RWPE2 (cell line): ENCODE results near the gene SLAIN1.
A peak's percentile ranks its signal among the peaks of the same experiment; 100 is the strongest.

Experiments used
- ATAC-seq: fragments of 200-7000 bp; cut with Tn5 transposase; 3 replicates; pipeline ENCODE4 v1.9.1; 2021; ENCODE audit warnings: low read depth
- DNase-seq: peaks from one replicate; pipeline ENCODE4 v3.0.0-alpha.2; 2020; ENCODE audit warnings: low spot score
- H3K27ac ChIP-seq: fragments of 450-650 bp; 2 replicates; pipeline ENCODE4 v1.5.1; 2017; ENCODE audit warnings: mild to moderate bottlenecking; ENCODE audit not compliant: poor library complexity, severe bottlenecking
- H3K27me3 ChIP-seq: fragments of 250-450 bp; sonication (Bioruptor Pico); 2 replicates; pipeline ENCODE4 v1.5.1; 2021; ENCODE audit warnings: mild to moderate bottlenecking, moderate library complexity; ENCODE audit not compliant: insufficient read depth, poor library complexity, severe bottlenecking
- H3K36me3 ChIP-seq: fragments of 250-450 bp; sonication (Bioruptor Pico); 2 replicates; pipeline ENCODE4 v1.5.1; 2020; ENCODE audit warnings: low read depth, mild to moderate bottlenecking, moderate library complexity
- H3K4me1 ChIP-seq: fragments of 250-450 bp; sonication (Bioruptor Pico); 2 replicates; pipeline ENCODE4 v1.5.1; 2021; ENCODE audit warnings: mild to moderate bottlenecking, moderate library complexity; ENCODE audit not compliant: insufficient read depth, poor library complexity, severe bottlenecking
- H3K4me3 ChIP-seq: fragments of 250-450 bp; sonication (Bioruptor Pico); 2 replicates; pipeline ENCODE4 v1.5.1; 2021; ENCODE audit warnings: mild to moderate bottlenecking, moderate library complexity; ENCODE audit not compliant: severe bottlenecking
- H3K9me3 ChIP-seq: fragments of 250-450 bp; sonication (Bioruptor Pico); 2 replicates; pipeline ENCODE4 v1.5.1; 2021; ENCODE audit warnings: mild to moderate bottlenecking, moderate library complexity; ENCODE audit not compliant: severe bottlenecking
- CTCF ChIP-seq: fragments of 450-650 bp; IDR thresholded peaks from one replicate; pipeline ENCODE4 v1.5.1; 2017; ENCODE audit warnings: mild to moderate bottlenecking, moderate library complexity; ENCODE audit not compliant: poor library complexity, severe bottlenecking

The SLAIN1 gene

DNA sequence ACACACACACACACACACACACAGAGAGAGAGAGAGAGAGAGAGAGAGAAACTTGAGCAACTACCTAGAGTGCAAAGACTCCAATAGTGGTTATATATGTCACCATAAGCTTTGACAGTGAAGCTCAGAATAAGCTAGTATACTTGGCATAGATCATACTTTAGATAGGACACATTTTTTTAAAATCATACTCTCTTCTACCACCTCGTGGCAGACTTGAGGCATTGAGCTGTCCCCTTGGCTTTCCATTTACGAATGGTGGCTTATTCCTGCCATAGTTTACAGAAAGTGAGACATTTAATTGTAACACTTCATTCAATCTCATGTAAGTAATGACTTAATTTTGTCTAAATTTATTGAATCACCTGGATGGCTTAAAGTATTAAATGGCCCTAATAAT, 112.9 kb downstream of the SLAIN1 start:
- TF ChIP-seq CTCF = peak; percentile 39
- ATAC-seq (no peak), DNase-seq (no peak)
- Histone ChIP-seq H3K9me3 (no peaks in the 10 kb centered on the region), H3K27ac (no peak overlapping the region), H3K27me3 (no peaks in the 10 kb centered on the region), H3K36me3 (no peaks in the 10 kb centered on the region), H3K4me1 (no peaks in the 10 kb centered on the region), H3K4me3 (no peak overlapping the region)

GRCh38 chr13:77810878-77811277, 113.4 kb downstream of the SLAIN1 start:
- Histone ChIP-seq H3K4me1 (no peaks in the 10 kb centered on the region), H3K36me3 (no peaks in the 10 kb centered on the region), H3K27ac (no peak overlapping the region), H3K27me3 (no peaks in the 10 kb centered on the region), H3K4me3 (no peak overlapping the region), H3K9me3 (no peaks in the 10 kb centered on the region)
- TF ChIP-seq CTCF = no peak
- DNase-seq = no peak
- ATAC-seq = no peak

GRCh38 chr13:77811381-77811780, 113.9 kb downstream of the SLAIN1 start:
- DNase-seq (no peak), ATAC-seq (no peak)
- H3K27ac ChIP-seq = no peak overlapping the region
- no peak for TF ChIP-seq CTCF
- no peaks in the 10 kb centered on the region for H3K4me1 ChIP-seq
- H3K27me3 ChIP-seq = no peaks in the 10 kb centered on the region
- no peaks in the 10 kb centered on the region for H3K36me3 ChIP-seq
- H3K9me3 ChIP-seq = no peaks in the 10 kb centered on the region
- no peak overlapping the region for H3K4me3 ChIP-seq

GRCh38 chr13:77811981-77812380, 114.5 kb downstream of the SLAIN1 start:
- H3K4me1 ChIP-seq = no peaks in the 10 kb centered on the region
- ATAC-seq = no peak
- H3K27me3 ChIP-seq = peaks cover 1% of the 10 kb centered on the region
- H3K4me3 ChIP-seq = no peak overlapping the region
- DNase-seq = no peak
- H3K9me3 ChIP-seq = no peaks in the 10 kb centered on the region
- no peaks in the 10 kb centered on the region for H3K36me3 ChIP-seq
- TF ChIP-seq CTCF = no peak
- H3K27ac ChIP-seq = no peak overlapping the region
